ENCODE measurements around the gene TP53TG5. TPM values are rescaled to one million over a fixed set of nuclear protein-coding genes. Genes with fewer than 3 reads are reported as not detected.

TP53TG5 gene
- total RNA-seq, 1 donor: not detected

- DNase-seq (ENCODE audit: insufficient read length, low spot score, missing footprints): peak; percentile 90
- H3K4me3 ChIP-seq (ENCODE audit: insufficient read depth, low read length): peak overlapping the region; percentile 90
- no peak overlapping the region for H2AFZ ChIP-seq (ENCODE audit: low read length)
- peaks cover 55% of the 10 kb centered on the region for H4K20me1 ChIP-seq (ENCODE audit: insufficient read depth, low read length)
- H3K79me2 ChIP-seq (ENCODE audit: insufficient read depth, low read length): peaks cover 79% of the 10 kb centered on the region
- no peaks in the 10 kb centered on the region for H3K9me3 ChIP-seq (ENCODE audit: low read depth, low read length)
- peak overlapping the region; percentile 100 for H3K27ac ChIP-seq (ENCODE audit: low read depth, low read length)
- H3K27me3 ChIP-seq (ENCODE audit: insufficient read depth, low read length): no peaks in the 10 kb centered on the region
- peak overlapping the region; percentile 91 for H3K4me2 ChIP-seq (ENCODE audit: insufficient read depth, low read length)
- peaks cover 71% of the 10 kb centered on the region for H3K4me1 ChIP-seq (ENCODE audit: insufficient read depth, low read length)
- no peak for TF ChIP-seq CTCF (IDR thresholded peaks at IDR 0.05; ENCODE audit: extremely low read depth, low read depth, low read length)
- peaks cover 41% of the 10 kb centered on the region for H3K36me3 ChIP-seq (ENCODE audit: insufficient read depth, low read length)
Observed at GRCh38 chr20:45345104-45345936, 32.8 kb downstream of the TP53TG5 start.

- Histone ChIP-seq H3K4me3 (ENCODE audit: insufficient read depth, low read length) (peak overlapping the region; percentile 90), H3K4me2 (ENCODE audit: insufficient read depth, low read length) (peak overlapping the region; percentile 91), H2AFZ (ENCODE audit: low read length) (no peak overlapping the region), H3K9me3 (ENCODE audit: low read depth, low read length) (no peaks in the 10 kb centered on the region), H4K20me1 (ENCODE audit: insufficient read depth, low read length) (peaks cover 55% of the 10 kb centered on the region), H3K4me1 (ENCODE audit: insufficient read depth, low read length) (peaks cover 76% of the 10 kb centered on the region), H3K79me2 (ENCODE audit: insufficient read depth, low read length) (peaks cover 89% of the 10 kb centered on the region), H3K27ac (ENCODE audit: low read depth, low read length) (peak overlapping the region; percentile 100), H3K27me3 (ENCODE audit: insufficient read depth, low read length) (no peaks in the 10 kb centered on the region), H3K36me3 (ENCODE audit: insufficient read depth, low read length) (peaks cover 51% of the 10 kb centered on the region)
- TF ChIP-seq CTCF (IDR thresholded peaks at IDR 0.05; ENCODE audit: extremely low read depth, low read depth, low read length): no peak
- peak; percentile 91 for DNase-seq (ENCODE audit: insufficient read length, low spot score, missing footprints)
Observed at GRCh38 chr20:45344168-45344860, 33.8 kb downstream of the TP53TG5 start.

- H3K9me3 ChIP-seq (ENCODE audit: low read depth, low read length): no peaks in the 10 kb centered on the region
- H3K4me2 ChIP-seq (ENCODE audit: insufficient read depth, low read length): peak overlapping the region; percentile 91
- H3K36me3 ChIP-seq (ENCODE audit: insufficient read depth, low read length): peaks cover 57% of the 10 kb centered on the region
- peaks cover 79% of the 10 kb centered on the region for H3K4me1 ChIP-seq (ENCODE audit: insufficient read depth, low read length)
- no peak overlapping the region for H2AFZ ChIP-seq (ENCODE audit: low read length)
- H3K79me2 ChIP-seq (ENCODE audit: insufficient read depth, low read length): peaks cover 96% of the 10 kb centered on the region
- H3K4me3 ChIP-seq (ENCODE audit: insufficient read depth, low read length): peak overlapping the region; percentile 90
- H4K20me1 ChIP-seq (ENCODE audit: insufficient read depth, low read length): peaks cover 54% of the 10 kb centered on the region
- H3K27ac ChIP-seq (ENCODE audit: low read depth, low read length): peak overlapping the region; percentile 100
- DNase-seq (ENCODE audit: insufficient read length, low spot score, missing footprints): no peak
- no peak for TF ChIP-seq CTCF (IDR thresholded peaks at IDR 0.05; ENCODE audit: extremely low read depth, low read depth, low read length)
- no peaks in the 10 kb centered on the region for H3K27me3 ChIP-seq (ENCODE audit: insufficient read depth, low read length)
Observed at GRCh38 chr20:45343532-45344167, 34.5 kb downstream of the TP53TG5 start.
